GM12864 (cell line): ENCODE results near the gene MACROD2.

Experiments used
- DNase-seq: peaks from one replicate; pipeline ENCODE4 v3.0.0-alpha.2; 2011; ENCODE audit warnings: low read depth
- H3K4me3 ChIP-seq: 2 replicates; pipeline ENCODE4 v1.5.1; 2011; ENCODE audit warnings: mild to moderate bottlenecking, low read depth, low read length, control low read depth
- CTCF ChIP-seq: IDR thresholded peaks from 2 replicates; pipeline ENCODE4 v1.5.1; 2011; ENCODE audit warnings: low read depth, mild to moderate bottlenecking, moderate library complexity, low read length, control low read depth, inconsistent platforms; ENCODE audit errors: missing control alignments

Gene MACROD2

GRCh38 chr20:15507151-15507550 lies 1511.8 kb downstream of the MACROD2 start:
- no peak overlapping the region for H3K4me3 ChIP-seq
- DNase-seq: no peak
- no peak for TF ChIP-seq CTCF

- H3K4me3 ChIP-seq: no peak overlapping the region
- TF ChIP-seq CTCF: no peak
- no peak for DNase-seq
Observed at GRCh38 chr20:15511551-15511950, 1516.2 kb downstream of the MACROD2 start.

GRCh38 chr20:15512916-15513315 lies 1517.6 kb downstream of the MACROD2 start:
- no peak for DNase-seq
- no peak for TF ChIP-seq CTCF

GRCh38 chr20:15515691-15516090 lies 1520.4 kb downstream of the MACROD2 start:
- no peak overlapping the region for H3K4me3 ChIP-seq
- DNase-seq: no peak
- no peak for TF ChIP-seq CTCF

More at GRCh38 chr20:15512916-15513315, 1517.6 kb downstream of the MACROD2 start:
- no peak overlapping the region for H3K4me3 ChIP-seq

- TF ChIP-seq CTCF: no peak
- no peak overlapping the region for H3K4me3 ChIP-seq
- DNase-seq: no peak
Observed at GRCh38 chr20:15520930-15521524, 1525.7 kb downstream of the MACROD2 start.

GRCh38 chr20:15523400-15523799 lies 1528.1 kb downstream of the MACROD2 start:
- H3K4me3 ChIP-seq: no peak overlapping the region
- no peak for TF ChIP-seq CTCF

GRCh38 chr20:15528391-15529111 lies 1533.2 kb downstream of the MACROD2 start:
- no peak for DNase-seq
- H3K4me3 ChIP-seq: no peak overlapping the region
- no peak for TF ChIP-seq CTCF

More at GRCh38 chr20:15523400-15523799, 1528.1 kb downstream of the MACROD2 start:
- no peak for DNase-seq
